ENCODE results near the gene FSIP1.
A peak's percentile ranks its signal among the peaks of the same experiment; 100 is the strongest.

The FSIP1 gene

GRCh38 chr15:39756806-39757522 lies 25.7 kb downstream of the FSIP1 start:
- peak; percentile 28 for DNase-seq

- DNase-seq, result no peak
Measured at GRCh38 chr15:39752991-39753390, 29.6 kb downstream of the FSIP1 start.

- DNase-seq, result no peak
Measured at GRCh38 chr15:39752246-39752645, 30.4 kb downstream of the FSIP1 start.

GRCh38 chr15:39748276-39748675 lies 34.4 kb downstream of the FSIP1 start:
- no peak for DNase-seq

GRCh38 chr15:39747326-39747725 lies 35.3 kb downstream of the FSIP1 start:
- no peak for DNase-seq

- no peak for DNase-seq
Measured at GRCh38 chr15:39746714-39747276, 35.8 kb downstream of the FSIP1 start.

- no peak for DNase-seq
Measured at GRCh38 chr15:39746176-39746575, 36.5 kb downstream of the FSIP1 start.

- DNase-seq, result no peak
Measured at GRCh38 chr15:39745415-39745814, 37.2 kb downstream of the FSIP1 start.

GRCh38 chr15:39744334-39745103 lies 38.1 kb downstream of the FSIP1 start:
- DNase-seq, result no peak

GRCh38 chr15:39743611-39744010 lies 39.0 kb downstream of the FSIP1 start:
- DNase-seq, result no peak

- no peak for DNase-seq
Measured at GRCh38 chr15:39741258-39741657, 41.4 kb downstream of the FSIP1 start.

- no peak for DNase-seq
Measured at GRCh38 chr15:39738998-39739397, 43.6 kb downstream of the FSIP1 start.

GRCh38 chr15:39737196-39737550 lies 45.5 kb downstream of the FSIP1 start:
- no peak for DNase-seq

GRCh38 chr15:39736412-39737195 lies 46.0 kb downstream of the FSIP1 start:
- no peak for DNase-seq

GRCh38 chr15:39735120-39735717 lies 47.4 kb downstream of the FSIP1 start:
- DNase-seq, result no peak

- DNase-seq, result no peak
Measured at GRCh38 chr15:39731266-39731665, 51.4 kb downstream of the FSIP1 start.

- no peak for DNase-seq
Measured at GRCh38 chr15:39730552-39730951, 52.1 kb downstream of the FSIP1 start.

GRCh38 chr15:39729500-39729899 lies 53.1 kb downstream of the FSIP1 start:
- DNase-seq, result no peak

GRCh38 chr15:39728845-39729244 lies 53.8 kb downstream of the FSIP1 start:
- DNase-seq, result no peak

- no peak for DNase-seq
Measured at GRCh38 chr15:39721893-39722292, 60.7 kb downstream of the FSIP1 start.

- no peak for DNase-seq
Measured at GRCh38 chr15:39720621-39721611, 61.7 kb downstream of the FSIP1 start.

- no peak for DNase-seq
Measured at GRCh38 chr15:39720081-39720480, 62.6 kb downstream of the FSIP1 start.

All from NCI-H1105 treated with DMSO at 0.1 percent for 48 hours (cell line).